Measurements from ENCODE around the gene HAUS6.
"Not testable (repeated sequence)": the region's sequence is repeated elsewhere in the genome, so short reads cannot be mapped to it uniquely, and the experiment has no call there.

The HAUS6 gene, protein sequence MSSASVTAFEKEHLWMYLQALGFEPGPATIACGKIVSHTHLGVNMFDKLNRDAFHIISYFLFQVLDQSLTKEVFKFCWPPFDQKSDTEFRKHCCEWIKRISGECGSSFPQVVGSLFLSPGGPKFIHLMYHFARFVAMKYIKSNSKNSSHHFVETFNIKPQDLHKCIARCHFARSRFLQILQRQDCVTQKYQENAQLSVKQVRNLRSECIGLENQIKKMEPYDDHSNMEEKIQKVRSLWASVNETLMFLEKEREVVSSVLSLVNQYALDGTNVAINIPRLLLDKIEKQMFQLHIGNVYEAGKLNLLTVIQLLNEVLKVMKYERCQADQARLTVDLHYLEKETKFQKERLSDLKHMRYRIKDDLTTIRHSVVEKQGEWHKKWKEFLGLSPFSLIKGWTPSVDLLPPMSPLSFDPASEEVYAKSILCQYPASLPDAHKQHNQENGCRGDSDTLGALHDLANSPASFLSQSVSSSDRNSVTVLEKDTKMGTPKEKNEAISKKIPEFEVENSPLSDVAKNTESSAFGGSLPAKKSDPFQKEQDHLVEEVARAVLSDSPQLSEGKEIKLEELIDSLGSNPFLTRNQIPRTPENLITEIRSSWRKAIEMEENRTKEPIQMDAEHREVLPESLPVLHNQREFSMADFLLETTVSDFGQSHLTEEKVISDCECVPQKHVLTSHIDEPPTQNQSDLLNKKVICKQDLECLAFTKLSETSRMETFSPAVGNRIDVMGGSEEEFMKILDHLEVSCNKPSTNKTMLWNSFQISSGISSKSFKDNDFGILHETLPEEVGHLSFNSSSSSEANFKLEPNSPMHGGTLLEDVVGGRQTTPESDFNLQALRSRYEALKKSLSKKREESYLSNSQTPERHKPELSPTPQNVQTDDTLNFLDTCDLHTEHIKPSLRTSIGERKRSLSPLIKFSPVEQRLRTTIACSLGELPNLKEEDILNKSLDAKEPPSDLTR

GRCh38 chr9:19102631-19103345 is at the start of gene HAUS6:
Gene HAUS6, minus strand, starts transcription at chr9:19102904. Its CDS starts 253 bp downstream, at chr9:19102651.
- DNase-seq (ENCODE audit: low spot score) = peak; percentile 95

GRCh38 chr9:19152160-19152498 is 49.4 kb upstream of the HAUS6 start:
- DNase-seq (ENCODE audit: low spot score) = not testable (repeated sequence)

- no peak for DNase-seq (ENCODE audit: low spot score)
Observed at GRCh38 chr9:19151425-19152159, 48.9 kb upstream of the HAUS6 start.

DNA sequence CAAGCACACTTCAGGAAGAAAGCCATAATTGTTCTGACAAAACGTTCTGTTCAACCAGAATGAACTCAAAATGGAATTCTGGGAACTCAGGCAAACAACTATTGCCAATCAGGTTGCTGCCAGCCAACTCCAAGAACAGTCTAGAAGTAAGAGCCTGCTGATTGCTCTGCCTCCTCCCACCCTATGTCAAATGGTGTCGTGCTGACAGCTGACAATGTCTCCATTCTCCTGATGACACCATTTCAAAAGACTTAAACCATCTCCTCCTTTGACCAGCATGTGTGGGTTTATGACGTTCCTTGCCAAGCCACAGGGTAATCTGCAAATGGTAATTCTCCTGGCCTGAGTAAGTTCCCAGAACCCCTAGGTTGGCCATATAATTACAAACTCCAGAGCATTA is 46.5 kb upstream of the HAUS6 start:
- DNase-seq (ENCODE audit: low spot score) = no peak

DNA sequence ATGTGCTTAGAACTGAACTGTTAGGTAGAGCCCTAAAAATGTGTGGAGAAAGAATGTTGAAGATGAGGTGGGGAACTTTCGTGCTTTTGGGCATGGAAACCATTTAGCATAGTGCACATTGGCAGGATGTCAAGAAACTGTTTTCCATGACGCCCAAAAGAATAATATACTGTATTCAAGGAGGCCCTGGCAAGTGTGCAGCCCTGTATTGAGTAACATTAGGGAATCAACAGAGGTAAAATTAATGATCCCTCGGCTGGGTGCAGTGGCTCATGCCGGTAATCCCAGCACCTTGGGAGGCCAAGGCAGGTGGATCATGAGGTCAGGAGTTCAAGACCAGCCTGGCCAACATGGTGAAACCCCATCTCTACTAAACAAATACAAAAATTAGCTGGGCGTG is 45.5 kb upstream of the HAUS6 start:
- no peak for DNase-seq (ENCODE audit: low spot score)

DNA sequence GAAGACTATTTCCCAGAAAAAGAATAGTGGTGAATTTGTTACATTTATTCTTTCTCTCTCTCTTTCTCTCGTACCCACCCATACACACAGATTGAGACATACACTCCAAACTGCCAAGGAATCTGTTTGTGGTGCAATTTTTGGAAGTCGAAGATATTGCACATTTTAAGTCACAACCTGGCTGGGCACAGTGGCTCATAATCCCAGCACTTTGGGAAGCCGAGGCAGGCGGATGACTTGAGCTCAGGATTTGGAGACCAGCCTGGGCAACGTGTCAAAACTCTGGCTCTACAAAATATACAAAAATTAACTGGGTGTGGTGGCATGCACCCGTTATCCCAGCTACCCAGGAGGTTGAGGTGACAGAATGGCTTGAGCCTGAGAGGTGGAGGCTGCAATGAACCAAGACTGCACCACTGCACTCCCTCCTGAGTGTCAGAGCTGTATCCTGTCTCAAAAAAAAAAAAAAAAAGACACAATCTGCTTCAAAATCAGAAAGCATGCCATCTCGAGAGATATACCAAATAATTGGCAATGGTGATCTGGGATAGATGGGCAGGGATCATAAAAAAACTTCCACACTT is 43.8 kb upstream of the HAUS6 start:
- DNase-seq (ENCODE audit: low spot score) = peak; percentile 3

DNA sequence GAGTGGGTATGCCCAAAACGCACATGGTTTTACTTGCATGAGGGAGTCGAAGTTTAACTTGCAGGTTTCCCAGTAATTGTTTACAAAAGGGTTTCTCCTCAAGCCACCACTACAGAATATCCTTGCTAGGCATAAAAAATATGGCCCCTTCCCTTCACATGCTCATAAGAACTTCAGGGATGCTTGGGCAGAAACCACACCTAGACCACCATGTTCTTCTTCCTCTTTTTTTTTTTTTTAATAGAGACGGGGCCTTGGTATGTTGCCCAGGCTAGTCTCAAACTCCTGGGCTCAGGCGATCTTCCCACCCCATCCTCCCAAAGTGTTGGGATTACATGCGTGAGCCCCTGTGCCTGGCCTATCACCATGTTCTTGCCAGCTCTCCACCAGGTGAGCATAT is 43.2 kb upstream of the HAUS6 start:
- DNase-seq (ENCODE audit: low spot score) = no peak

DNA sequence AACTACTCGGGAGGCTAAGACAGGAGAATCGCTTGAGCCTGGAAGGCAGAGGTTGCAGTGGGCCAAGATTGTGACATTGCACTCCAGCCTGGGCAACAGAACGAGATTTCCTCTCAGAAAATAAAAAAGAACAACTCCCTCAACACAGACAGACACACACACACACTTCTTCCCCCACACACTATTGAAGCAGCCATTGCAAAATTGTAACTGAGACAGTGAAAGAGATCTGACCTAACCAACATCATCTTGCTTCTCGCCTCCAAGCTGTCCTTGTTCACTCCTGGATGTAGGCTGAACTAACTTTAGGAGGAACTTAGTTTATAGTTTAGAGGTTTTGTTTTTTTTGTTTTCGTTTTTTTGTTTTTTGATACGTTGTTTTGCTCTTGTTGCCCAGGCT is 37.6 kb upstream of the HAUS6 start:
- DNase-seq (ENCODE audit: low spot score) = no peak

- no peak for DNase-seq (ENCODE audit: low spot score)
Observed at GRCh38 chr9:19138084-19138483, 35.4 kb upstream of the HAUS6 start.

DNA sequence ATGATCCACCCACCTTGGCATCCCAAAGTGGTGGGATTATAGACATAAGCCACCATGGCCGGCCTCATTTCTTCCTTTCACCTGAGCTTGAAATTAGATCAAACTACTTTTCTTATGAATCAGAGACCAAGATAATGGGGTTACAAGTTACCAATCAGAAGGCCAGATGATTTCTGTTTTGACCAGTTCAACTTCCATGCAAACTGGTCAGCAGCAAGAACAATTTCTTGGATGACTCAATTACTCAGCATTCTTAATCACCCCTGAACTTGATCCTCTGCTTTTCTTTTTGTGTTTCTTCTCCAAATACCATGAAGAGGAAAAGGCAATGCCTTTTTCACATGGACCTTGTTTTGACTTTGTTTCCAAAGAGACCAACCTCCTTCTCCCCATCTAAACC is 34.6 kb upstream of the HAUS6 start:
- DNase-seq (ENCODE audit: low spot score) = no peak

- DNase-seq (ENCODE audit: low spot score) = no peak
Observed at GRCh38 chr9:19136129-19136528, 33.4 kb upstream of the HAUS6 start.

- no peak for DNase-seq (ENCODE audit: low spot score)
Observed at GRCh38 chr9:19133549-19134345, 31.0 kb upstream of the HAUS6 start.

DNA sequence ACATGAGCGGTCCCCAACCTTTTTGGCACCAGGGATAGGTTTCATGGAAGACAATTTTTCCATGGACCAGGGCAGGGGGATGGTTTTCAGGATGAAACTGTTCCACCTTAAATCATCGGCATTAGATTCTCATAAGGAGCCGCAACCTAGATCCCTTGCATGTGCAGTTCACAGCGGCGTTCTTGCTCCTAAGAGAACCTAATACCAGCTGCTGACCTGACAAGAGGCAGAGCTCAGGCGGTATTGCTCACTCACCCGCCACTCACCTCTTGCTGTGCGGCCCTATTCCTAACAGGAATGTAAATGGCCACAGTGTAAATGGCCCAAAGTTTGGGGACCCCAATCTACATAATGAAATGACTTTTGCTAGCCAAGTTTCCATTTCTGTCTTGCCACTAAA is 27.7 kb upstream of the HAUS6 start:
- no peak for DNase-seq (ENCODE audit: low spot score)

DNA sequence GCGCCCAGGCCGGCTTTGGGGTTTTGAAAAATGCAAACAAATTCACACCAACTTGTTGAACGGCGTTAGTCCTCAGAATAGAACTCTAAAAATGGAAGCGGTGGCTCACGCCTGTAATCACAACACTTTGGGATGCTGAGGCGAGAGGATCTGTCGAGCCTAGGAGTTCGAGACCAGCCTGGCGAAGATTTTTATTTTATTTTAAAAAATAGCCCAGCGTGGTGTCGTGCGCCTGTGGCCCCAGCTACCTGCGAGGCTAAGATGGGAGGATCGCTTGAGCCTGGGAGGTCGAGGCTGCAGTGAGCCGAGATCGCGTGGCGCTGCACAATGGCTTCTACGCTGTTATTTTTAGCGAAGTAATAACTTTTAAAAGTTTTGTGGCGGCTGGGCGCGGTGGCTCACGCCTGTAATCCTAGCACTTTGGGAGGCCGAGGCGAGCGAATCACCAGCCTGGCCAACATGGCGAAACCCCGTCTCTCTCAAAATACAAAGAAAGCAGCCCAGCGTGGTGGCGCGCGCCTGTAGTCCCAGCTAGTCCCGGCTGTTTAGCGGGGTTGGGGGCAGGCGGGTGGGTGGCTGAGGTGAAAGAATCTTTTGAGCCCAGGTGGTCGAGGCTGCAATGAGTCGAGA is 25.3 kb upstream of the HAUS6 start:
- peak; percentile 62 for DNase-seq (ENCODE audit: low spot score)

DNA sequence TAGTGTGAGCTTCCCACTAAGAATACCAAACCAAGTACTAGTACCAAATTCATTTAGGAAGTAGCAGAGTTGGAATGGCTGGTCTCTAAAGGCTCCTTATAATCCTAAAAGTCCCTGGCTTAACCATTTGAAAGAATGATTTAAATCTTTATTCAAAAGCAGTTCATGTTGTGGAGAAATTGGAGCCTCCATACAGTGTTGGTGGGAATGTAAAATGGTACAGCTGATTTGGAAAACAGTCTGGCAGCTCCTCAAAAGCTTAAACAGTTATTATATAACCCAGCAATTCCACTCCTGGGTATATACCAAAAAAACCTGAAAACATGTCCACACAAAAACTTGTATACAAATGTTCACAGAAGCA is 21.7 kb upstream of the HAUS6 start:
- no peak for DNase-seq (ENCODE audit: low spot score)

DNA sequence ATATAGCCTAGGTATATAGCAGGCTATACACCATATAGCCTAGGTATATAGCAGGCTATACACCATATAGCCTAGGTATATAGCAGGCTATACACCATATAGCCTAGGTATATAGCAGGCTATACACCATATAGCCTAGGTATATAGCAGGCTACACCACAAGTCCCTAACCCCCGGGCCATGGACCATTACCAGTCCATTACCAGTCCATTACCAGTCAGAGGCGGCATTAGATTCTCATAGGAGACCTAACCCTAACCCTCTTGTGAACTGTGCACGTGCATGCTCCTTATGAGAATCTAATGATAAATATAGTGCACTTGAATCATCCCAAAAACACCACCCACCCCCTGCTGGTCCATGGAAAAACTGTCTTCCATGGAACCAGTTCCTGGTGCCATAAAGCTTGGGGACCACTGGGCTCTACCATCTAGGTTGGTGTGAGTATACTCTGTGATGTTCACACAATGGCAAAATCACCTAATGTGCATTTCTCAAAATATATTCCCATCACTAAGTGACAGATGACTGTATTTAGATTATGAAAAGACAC is 19.9 kb upstream of the HAUS6 start:
- DNase-seq (ENCODE audit: low spot score) = no peak

DNA sequence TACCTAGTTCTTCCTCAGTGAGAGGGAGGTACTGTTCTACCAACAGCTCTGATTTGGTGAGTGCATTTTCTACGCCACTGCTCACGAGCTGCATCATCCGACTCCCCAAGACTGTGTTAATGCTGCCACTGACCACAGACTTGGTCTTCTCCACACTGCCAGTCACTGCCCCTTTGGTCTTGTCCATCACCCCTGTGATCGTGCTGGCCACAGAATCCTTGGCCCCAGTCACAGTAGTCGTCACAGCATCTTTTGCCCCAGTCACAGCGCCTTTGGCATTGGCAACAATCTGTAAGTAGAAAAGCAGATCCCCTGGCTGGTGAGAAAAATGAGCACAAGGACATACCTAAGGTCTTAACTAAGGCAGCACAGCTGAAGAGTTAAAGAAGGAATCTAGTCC is 18.2 kb upstream of the HAUS6 start:
- DNase-seq (ENCODE audit: low spot score) = no peak

- DNase-seq (ENCODE audit: low spot score) = no peak
Observed at GRCh38 chr9:19119801-19120440, 17.2 kb upstream of the HAUS6 start.

DNA sequence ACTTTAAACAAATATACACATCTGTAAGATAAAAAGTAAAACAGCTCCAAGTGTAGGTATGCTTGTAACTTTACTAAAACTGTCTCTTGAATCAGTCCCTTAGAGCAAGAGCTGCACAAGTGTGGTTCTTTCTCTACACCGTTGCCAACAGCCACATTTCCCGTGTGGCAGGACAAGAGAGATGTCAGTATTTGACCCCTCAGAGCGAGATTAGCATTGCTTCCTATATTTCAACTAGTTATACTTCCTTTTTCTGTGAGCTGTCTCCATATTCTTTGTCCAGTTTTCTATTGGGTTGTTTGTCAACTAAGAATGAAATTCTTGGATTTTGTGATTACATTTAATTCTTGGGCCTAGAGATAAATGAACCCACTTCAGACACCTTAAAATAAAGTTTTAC is 16.5 kb upstream of the HAUS6 start:
- no peak for DNase-seq (ENCODE audit: low spot score)
